Muscle of arm (tissue), 12 donors: ENCODE data around the gene CDH22. TPM values are rescaled to one million over a fixed set of nuclear protein-coding genes. Genes with fewer than 3 reads are reported as not detected.

Experiments used
- DNase-seq: peaks from one replicate; pipeline ENCODE4 v3.0.0-alpha.2; 2013
- polyA plus RNA-seq, 12 donors: library from polyadenylated mRNA; unstranded; fragments of 120-200 nt; gene quantifications; one replicate each; pipeline ENCODE4 v1.2.1, GENCODE V29; 2013; ENCODE audit not compliant: insufficient read length in 12 of 12

The CDH22 gene
- polyA plus RNA-seq, 12 donors: 0.09 to 0.59 (median 0.24) TPM; not detected in 2

GRCh38 chr20:46144432-46145025 is 163.8 kb downstream of the CDH22 start:
- no peak for DNase-seq

- DNase-seq: no peak
Measured at GRCh38 chr20:46142124-46142523, 166.2 kb downstream of the CDH22 start.

GRCh38 chr20:46139908-46140482 is 168.3 kb downstream of the CDH22 start:
- peak; percentile 17 for DNase-seq

GRCh38 chr20:46139266-46139889 is 168.9 kb downstream of the CDH22 start:
- DNase-seq: no peak

- no peak for DNase-seq
Measured at GRCh38 chr20:46137816-46138215, 170.5 kb downstream of the CDH22 start.

- no peak for DNase-seq
Measured at GRCh38 chr20:46135856-46136633, 172.3 kb downstream of the CDH22 start.

- no peak for DNase-seq
Measured at GRCh38 chr20:46134716-46135115, 173.6 kb downstream of the CDH22 start.

GRCh38 chr20:46133886-46134654 is 174.2 kb downstream of the CDH22 start:
- DNase-seq: no peak

- peak; percentile 77 for DNase-seq
Measured at GRCh38 chr20:46132705-46133120, 175.6 kb downstream of the CDH22 start.

- no peak for DNase-seq
Measured at GRCh38 chr20:46131396-46131795, 176.9 kb downstream of the CDH22 start.

- DNase-seq: no peak
Measured at GRCh38 chr20:46130534-46130933, 177.8 kb downstream of the CDH22 start.

GRCh38 chr20:46129955-46130481 is 178.3 kb downstream of the CDH22 start:
- no peak for DNase-seq

GRCh38 chr20:46128310-46129151 is 179.8 kb downstream of the CDH22 start:
- DNase-seq: no peak

GRCh38 chr20:46127396-46128010 is 180.8 kb downstream of the CDH22 start:
- DNase-seq: no peak

GRCh38 chr20:46126440-46127056 is 181.8 kb downstream of the CDH22 start:
- no peak for DNase-seq
